Middle frontal gyrus (tissue), 1 donor: ENCODE data around the gene CDC42EP1.

Experiments
- DNase-seq: peaks from one replicate; pipeline ENCODE4 v3.0.0-alpha.2; 2015; ENCODE audit warnings: low spot score; ENCODE audit errors: extremely low spot score

The CDC42EP1 gene

GRCh38 chr22:37559521-37559900 is 769 bp upstream of the CDC42EP1 start:
- DNase-seq, result no peak

DNA sequence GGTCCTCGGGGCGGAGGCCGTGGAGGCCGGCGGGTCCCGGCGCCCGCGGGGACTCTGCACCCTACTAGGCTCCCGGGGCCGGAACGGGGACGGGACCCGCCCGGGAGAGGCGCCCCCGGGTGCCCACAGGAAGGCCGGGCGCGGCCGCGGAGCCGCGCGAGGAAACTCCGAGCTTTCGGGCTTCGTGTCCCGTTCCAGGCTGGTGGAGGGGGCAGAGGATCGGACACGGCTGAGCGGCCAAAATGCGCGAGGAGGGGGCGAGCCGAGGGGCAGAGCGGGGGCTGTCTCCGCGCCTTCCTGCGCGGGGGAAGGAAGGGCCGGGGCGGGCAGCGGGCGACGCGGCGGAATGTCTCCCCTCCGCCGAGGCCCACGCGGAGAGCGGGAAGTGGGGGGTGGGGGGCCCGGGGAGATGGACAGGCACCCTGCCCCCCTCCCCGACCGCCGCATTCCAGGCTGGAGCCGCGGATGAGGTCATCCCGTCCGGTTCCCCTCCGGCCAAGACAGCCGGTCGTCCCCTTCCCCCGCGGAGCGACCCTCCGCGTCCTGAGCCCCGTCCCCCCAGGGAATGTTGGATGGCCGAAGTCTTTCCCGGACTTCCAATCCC is 430 bp downstream of the CDC42EP1 start:
- DNase-seq, result no peak

GRCh38 chr22:37561212-37562048 is 1.1 kb downstream of the CDC42EP1 start:
- DNase-seq, result peak; percentile 53

DNA sequence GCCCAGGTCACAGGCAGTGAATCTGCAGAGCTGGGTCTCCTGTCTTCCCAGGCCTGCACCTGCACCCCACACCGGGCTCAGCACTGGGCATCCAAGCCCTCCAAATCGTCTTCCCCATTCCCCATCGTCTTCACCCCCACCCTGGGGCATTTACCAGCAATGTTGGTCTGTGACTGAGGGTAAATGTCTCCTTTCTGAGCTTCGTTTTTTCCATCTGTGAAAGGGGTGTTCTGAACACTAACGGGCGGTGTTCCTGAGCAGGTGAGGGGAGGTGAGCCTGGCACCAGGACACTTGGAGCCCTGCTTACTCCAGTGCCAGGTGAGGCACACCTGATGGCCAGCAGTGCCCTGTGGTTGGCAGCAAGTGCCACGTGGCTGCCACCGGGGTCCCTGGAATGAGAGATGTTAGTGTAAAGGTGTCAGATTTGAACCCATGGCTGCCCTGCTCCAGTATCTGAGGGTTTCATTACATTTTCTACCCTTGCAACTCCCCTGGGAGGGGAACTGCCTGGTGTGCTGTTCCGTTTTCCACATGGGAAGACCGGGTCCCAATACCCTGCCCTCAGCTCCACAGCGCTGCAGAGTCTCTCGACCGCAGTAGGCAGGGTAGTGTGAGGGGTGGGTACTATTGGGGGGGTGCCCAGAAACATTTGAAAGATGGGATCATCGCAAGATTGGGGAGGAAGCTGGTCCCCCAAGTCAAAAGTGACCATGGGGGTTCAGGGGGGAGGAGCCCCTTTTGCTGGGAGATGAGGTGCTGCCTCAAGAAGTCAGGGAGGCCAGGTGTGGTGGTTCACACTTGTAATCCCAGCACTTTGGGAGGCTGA is 2.0 kb downstream of the CDC42EP1 start:
- DNase-seq, result no peak

DNA sequence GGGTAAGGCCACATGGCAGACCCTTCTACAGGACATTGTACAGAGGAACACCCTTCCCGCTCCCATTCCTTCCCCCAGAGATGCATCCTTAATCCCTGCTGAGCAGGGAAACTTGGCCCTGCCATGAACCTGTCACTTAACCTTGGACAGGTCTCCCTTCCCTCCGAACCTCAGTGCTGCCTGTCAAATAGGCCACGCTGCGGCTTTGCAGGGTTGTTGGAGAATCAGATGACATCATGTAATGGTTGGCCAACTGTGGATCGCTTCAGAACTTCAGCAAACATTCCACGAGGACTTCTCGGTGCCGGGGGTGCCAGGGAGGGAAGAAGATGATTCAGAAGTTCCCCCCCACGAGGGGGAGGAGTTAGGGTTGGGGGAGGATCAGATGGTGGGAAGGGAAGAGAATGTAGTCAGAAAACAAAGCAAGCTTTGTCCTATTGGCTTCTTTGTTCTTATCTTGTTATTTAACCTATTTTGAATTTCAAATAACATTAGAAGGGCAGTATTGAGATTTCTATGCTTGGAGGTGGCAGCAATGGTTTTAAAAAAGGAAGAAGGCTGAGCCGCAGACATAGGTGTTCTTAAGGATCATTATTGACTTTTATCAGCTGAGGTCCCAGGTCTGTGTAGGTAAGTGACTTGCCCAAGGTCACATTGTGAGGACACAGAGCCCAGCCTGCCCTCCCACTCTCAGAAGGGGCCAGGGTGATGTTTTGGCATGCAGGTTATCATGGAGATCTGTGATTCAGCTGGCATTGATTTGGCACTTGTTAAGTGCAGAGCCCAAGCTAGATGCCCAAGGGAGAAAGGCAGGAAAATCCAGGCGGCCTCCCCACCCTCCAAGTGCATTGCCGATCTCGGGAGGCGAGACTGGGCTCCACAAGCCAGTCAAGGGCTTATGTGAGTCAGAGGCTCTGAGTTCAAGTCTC is 3.1 kb downstream of the CDC42EP1 start:
- peak; percentile 65 for DNase-seq

DNA sequence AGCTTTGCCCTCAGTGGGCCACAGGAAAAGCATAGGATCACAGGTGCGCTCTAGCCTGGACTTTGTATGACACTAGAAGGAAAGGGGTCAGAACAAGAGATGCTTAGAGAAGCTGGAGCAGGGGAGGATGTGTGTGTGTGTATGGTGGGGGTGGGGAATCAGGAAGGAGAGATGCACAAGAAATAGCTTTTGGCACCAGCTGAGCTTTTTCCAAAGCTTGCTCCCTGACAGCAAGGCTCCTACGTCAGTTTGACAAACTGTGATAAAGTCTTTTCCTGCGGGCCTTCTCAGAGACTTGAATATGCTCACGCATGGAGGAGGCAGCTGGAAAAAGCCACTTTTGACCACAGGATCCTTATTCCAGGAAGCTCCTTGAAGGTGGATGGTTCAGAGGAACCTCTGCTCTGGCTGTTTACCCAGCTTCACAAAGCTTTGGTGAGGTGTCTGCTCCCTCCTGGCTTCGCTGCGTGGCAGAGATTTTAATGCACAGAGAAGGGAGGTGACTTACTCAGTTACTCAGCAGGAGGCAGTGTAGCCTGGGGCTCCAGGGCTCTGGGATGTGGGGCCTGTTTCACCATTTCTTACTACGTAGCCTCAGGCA is 3.9 kb downstream of the CDC42EP1 start:
- no peak for DNase-seq

- no peak for DNase-seq
These were observed 5.5 kb downstream of the CDC42EP1 start for GRCh38 chr22:37565830-37566229.

DNA sequence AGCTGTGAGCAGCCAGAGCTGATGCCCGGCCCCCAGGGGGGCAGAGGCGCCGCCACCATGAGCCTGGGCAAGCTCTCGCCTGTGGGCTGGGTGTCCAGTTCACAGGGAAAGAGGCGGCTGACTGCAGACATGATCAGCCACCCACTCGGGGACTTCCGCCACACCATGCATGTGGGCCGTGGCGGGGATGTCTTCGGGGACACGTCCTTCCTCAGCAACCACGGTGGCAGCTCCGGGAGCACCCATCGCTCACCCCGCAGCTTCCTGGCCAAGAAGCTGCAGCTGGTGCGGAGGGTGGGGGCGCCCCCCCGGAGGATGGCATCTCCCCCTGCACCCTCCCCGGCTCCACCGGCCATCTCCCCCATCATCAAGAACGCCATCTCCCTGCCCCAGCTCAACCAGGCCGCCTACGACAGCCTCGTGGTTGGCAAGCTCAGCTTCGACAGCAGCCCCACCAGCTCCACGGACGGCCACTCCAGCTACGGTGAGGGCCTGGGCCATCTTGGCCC is 6.1 kb downstream of the CDC42EP1 start:
- DNase-seq, result no peak

- DNase-seq, result no peak
These were observed 6.9 kb downstream of the CDC42EP1 start for GRCh38 chr22:37566903-37567798.

GRCh38 chr22:37568012-37568411 is 7.7 kb downstream of the CDC42EP1 start:
- DNase-seq, result no peak

- DNase-seq, result no peak
These were observed 8.2 kb downstream of the CDC42EP1 start for GRCh38 chr22:37568448-37569008.

GRCh38 chr22:37569009-37569920 is 9.0 kb downstream of the CDC42EP1 start:
- peak; percentile 53 for DNase-seq

DNA sequence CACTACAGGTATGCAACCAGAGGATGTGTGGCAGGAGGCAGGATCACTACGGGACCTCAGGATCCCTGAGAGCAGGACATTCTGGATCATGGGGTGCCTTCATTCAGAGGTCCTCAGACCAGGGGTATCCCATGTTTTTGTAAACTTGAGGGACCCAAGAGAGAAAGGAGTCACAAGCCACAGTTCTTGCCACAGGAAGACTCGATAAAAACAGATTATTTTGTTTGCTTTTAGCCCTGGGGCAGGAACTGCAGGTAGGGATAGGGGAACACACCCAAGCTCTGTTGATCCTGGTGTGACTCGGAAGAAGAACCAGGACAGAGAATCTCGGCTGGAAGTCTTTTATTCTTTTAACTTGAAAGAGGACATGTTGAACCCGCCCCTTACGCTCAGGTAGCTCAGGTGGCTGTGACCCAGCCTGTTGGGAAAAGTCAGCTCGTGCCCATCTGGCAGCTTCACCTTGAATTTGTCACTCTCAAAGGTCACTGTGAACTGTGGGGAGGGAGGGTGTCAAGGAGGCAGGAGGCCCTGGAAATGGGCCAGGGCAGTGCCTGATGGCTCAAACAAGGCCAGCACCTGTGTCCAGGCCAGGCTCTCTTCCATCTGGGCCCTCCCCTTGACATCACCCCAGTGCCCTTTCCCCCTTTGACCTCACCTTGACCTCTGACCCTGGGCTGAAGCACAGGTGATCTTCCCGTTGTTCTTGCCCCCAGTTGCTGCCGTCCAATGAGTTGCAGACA is 9.8 kb downstream of the CDC42EP1 start:
- DNase-seq, result no peak

DNA sequence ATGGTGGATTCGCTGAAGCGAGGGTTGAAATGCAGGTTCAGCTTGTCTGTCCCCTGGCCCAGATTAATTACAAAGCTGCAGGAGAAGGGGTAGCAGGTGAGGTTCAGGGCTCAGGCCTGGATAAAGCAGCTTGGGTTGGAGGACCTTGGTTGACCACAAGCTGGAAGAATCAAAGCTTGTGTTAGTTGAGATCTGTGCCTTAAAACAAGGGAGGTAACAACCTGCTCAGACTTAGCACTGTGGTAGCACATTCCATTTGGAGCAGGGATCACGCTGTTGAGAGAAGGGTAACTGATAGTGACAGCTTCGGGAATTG is 10.3 kb downstream of the CDC42EP1 start:
- DNase-seq, result no peak

DNA sequence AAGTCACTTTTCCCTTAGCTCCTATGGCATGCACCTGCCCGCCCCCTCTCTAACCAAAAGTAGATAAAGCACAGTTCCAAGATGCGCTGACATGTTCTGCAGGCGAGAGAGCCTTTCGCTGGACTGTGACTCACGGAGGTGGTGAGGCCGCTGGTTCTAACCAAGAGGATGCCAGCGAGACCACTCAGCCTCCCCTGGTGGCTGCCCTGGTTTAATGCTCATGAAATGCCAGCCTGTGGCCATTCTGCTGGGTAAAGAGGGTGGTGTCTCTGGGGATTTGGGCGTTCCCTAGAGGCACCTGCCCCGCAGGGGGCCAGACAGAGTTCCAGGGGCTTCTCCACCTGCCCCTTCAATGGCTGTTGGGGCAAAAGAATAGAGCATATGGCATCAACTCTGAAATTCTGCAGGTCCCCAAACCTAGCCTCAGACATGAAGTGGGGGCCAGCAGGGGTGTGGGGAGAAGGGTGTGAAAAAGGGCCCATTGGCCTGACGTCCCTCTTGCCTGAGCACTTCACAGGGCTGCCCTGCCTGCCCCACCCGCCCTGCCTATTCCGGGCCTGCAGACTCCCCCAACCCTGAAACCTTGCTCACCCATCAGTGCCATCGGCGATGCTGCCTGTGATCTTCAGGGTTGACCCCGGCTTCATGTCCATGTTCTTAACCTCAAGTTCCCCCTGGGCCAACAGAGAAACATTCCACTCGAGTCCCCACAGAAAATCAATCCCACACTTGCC is 11.1 kb downstream of the CDC42EP1 start:
- no peak for DNase-seq

- DNase-seq, result no peak
These were observed 11.7 kb downstream of the CDC42EP1 start for GRCh38 chr22:37571992-37572373.

DNA sequence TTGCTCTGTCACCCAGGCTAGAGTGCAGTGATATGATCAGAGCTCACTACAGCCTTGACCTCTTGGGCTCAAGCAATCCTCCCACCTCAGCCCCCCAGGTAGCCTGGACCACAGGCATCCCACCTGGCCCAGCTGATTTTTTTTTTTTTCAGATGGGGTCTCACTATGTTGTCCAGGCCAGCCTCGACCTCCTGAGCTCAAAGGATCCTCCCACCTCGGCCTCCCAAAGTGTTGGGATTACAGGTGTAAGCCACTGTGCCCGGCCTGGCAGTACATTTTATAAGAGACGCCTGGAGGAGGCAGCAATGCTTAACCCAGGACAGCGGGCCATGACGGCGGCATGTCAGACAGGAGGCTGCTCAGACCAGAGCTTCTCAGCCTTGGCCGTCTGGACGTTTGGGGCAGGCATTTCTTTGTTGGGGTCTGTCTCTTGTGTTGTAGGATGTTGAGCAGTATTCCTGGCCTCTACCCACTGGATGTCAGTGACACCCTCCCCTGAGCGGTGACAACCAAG is 15.3 kb downstream of the CDC42EP1 start:
- DNase-seq, result no peak
